Uterus (tissue), 2 donors: ENCODE measurements around the gene SEC14L6.

Experiments used
- CTCF ChIP-seq, 4 experiments: fragments of 200-600 bp in 2 of 4; fragments of 450-650 bp in 2 of 4; sonication (generic) in 2 of 4; IDR thresholded peaks; one replicate each; pipeline ENCODE4 v1.5.1; 2016 to 2019; ENCODE audit warnings: antibody characterized with exemption in 4 of 4, mild to moderate bottlenecking in 2 of 4, moderate library complexity in 1 of 4
- POLR2A ChIP-seq, 2 donors: fragments of 450-650 bp; IDR thresholded peaks; one replicate each; pipeline ENCODE4 v1.6.1; 2016; ENCODE audit warnings: antibody characterized with exemption in 2 of 2, mild to moderate bottlenecking in 1 of 2, moderate library complexity in 1 of 2

- TF ChIP-seq CTCF (IDR thresholded peaks at IDR 0.05) (no peak), POLR2A (IDR thresholded peaks at IDR 0.05) (no peak)
Measured at GRCh38 chr22:30491381-30491780, 55.2 kb downstream of the SEC14L6 start.
